HG03097 (cell line): ENCODE results near the gene UST.

Source experiments
- ATAC-seq: cut with Tn5 transposase; IDR thresholded peaks from one replicate; pipeline ENCODE4 v1.9.1; 2021; ENCODE audit not compliant: unreplicated experiment, low FRiP score

The UST gene

DNA sequence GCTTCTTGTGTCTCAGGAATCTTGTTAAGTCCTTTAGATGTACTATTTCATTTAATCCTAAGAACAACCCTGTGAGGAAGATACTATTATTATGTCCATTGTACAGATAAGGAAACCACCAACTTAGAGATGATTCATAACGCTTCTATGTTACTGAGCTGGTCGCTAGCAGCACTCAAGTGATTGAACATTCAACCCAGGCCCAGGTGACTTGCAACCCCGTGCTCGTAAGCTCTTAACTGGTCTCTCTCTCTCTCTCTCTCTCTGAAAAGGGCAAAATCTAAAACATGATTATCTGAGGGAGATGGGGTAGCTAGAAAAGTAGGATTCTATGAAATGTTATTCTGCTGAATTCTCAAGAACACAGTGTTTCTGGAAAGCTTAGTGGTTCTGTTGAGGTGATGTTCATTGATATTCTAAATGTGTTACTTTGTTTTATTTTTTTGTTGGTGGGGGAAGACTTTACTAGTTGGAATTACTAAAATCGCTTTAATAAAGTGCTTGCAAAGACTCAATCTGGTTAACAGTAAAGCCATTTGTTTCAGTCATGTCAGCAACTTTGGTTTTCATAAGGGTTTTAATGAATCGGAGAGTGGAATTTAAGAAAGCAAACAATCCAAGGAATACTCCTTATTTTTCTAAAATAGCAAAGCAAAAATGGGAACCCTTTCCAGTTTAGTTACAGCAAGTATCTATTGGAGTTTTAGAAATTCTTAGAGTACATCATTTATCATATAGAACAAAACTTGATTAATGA is 305.7 kb downstream of the UST start:
- no peak for ATAC-seq

GRCh38 chr6:149053848-149054558 is 307.2 kb downstream of the UST start:
- ATAC-seq = no peak

DNA sequence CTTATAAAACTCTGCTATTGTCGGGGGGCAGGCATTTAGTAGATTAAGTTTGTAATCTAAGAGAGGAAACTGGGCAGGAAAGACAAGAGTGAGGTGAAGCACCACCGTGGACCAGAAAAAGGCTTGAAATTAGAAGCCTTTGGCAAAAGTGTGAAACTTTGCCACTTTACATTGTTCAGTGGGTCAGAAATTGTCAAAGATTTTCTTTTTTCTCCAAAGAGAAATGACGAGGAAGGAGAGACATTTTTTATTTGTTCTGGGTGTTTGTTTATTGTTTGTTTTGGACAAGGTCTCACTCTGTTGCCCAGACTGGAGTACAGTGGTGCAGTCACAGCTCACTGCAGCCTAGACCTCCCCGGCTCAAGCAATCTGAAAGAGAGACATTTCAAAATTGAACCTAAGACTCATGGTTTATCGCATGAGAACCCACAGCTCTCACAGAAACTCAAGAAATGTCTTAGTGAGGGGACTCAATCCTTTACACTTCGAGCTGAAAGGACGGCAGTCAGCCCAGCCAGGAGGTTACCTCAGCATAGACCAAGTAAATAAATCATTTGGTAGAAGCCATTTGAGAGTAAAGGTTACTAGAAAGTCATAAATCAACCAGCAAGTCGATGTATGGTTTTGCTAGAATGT is 307.8 kb downstream of the UST start:
- ATAC-seq = peak; percentile 75

DNA sequence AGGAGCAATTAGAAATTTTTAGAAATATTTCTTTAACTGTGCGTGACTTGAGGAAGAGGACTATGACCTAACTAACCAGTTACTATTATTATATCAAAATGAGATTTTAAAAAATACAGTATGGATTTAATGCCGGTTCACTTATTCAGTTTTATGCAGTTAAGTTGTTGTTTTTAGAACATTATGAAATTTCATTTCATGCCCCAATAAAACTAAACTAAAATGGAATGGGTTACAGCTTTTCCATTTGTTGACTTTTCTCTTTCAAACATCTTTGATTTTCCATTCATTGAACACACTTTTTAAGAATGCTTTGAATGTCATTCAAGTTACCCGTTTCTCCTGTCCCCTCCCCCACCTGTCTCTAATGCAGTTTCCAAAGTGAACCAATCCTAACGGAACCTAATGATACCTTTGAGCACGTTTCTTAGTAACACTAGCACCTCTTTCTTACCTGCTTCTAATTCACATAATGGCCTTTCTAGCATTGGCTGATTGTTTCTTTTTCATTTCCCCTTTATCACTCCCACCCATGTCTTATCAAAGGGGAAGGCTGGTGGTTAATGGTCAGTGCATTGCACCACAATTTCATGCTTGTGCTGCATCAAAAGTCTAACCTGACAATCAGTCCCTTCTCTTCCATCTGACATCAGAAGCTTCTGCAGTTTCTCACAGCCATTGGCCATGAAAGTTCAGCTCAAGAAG is 308.5 kb downstream of the UST start:
- no peak for ATAC-seq

GRCh38 chr6:149056777-149057463 is 310.1 kb downstream of the UST start:
- ATAC-seq = no peak

GRCh38 chr6:149057464-149057840 is 310.6 kb downstream of the UST start:
- no peak for ATAC-seq

DNA sequence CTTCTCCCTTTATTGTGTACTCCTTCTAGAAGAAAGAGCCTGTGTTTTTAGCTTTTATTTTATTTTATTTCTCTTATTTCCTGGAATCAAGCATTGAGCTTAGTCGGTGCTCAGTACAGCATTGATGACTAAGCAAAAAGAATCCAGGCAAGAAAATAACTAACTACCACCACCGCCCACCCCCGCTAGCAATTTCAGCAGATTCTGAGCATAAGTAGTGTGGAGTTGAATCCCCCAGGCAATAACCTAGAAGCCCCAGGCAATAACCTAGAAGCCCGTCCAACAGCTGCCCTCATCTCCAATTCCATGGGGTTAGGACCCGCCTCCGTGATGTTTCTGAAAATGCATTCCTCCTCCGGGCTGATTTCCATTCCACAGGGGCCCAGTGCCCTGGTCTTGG is 312.7 kb downstream of the UST start:
- ATAC-seq = no peak

GRCh38 chr6:149060300-149060984 is 313.6 kb downstream of the UST start:
- peak; percentile 76 for ATAC-seq

- ATAC-seq = no peak
Measured at GRCh38 chr6:149060985-149061760, 314.3 kb downstream of the UST start.

GRCh38 chr6:149061930-149062329 is 315.1 kb downstream of the UST start:
- ATAC-seq = no peak

GRCh38 chr6:149062653-149063348 is 316.0 kb downstream of the UST start:
- no peak for ATAC-seq

DNA sequence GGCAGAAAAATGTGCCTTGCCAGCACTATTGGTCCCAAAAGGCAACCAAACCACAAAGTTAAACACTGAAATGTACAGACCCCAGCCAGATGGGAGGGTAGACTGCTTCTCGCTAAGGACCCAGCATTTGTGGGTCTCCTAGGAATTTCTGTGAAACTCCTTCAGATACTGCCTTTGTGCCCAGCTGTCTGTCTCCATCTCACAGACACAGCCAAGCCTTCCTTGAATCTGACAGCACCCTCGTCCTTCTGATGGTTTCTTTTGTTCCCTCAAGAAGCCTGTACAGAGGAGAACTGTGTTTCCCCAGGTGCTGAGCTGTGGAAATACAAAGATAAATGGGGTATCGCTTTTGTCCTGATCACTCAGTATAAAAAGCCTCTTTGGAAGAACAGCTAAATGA is 316.6 kb downstream of the UST start:
- ATAC-seq = no peak

GRCh38 chr6:149064001-149064659 is 317.3 kb downstream of the UST start:
- ATAC-seq = no peak

DNA sequence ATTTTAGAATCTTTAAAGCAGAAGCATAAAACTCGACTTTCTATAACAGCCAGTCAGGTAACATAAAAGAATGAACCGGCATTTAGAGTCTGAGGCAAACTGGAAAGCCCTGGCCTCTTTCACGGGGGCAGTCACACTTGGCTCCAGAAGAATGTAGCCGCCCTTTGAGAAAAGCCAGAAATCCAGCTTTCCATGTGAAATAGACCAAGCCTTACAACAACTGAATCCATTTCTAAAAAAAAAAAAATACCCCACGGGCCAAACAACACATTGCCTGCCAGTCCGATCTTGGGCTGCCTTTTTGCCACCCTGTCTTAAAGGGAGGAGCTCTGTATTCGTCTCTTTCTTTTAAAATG is 317.8 kb downstream of the UST start:
- no peak for ATAC-seq

DNA sequence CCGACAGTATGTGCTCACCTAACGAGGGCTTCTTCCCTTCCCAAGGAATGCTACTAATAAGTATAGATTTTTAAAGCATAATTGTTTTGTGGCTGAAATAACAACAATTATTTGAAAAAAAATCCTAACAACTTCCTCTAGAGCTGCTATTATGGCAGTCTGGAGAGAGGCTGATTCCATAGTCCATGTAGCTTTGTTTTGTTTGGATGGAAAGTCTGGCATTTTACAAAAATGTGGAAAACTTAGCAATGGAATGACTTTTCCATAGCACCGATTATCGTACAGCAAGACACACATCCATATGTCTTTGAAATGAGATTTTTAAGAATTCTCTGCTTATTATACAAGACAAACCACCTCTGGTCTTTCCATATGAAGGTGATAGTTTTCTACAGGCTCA is 318.3 kb downstream of the UST start:
- ATAC-seq = no peak

GRCh38 chr6:149065658-149066556 is 319.1 kb downstream of the UST start:
- ATAC-seq = peak; percentile 71

DNA sequence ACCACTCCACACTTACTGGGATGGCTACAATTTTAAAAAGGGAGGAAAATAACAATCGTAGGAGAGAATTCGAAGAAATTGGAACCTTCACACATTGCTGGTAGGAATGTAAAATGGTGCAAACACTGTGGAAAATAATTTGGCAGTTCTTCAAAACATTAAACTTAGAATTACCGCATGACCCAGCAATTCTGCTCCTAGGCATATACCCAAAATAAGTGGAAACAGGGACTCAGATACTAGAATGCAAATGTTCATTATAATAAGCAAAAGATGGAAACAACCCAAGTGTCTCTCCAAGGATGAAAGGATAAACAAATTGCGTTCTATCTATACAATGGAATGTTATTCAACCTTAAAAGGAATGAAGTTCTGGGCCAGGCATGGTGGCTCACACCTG is 325.2 kb downstream of the UST start:
- no peak for ATAC-seq
